ENCODE measurements around the gene SLC45A1.
"Not testable (repeated sequence)": the region's sequence is repeated elsewhere in the genome, so short reads cannot be mapped to it uniquely, and the experiment has no call there.

Gene SLC45A1

GRCh38 chr1:8317647-8318381 lies at the start of gene SLC45A1:
Gene SLC45A1 (plus strand): TSS chr1:8318114. CDS start chr1:8324330, 6,216 bp downstream.
- DNase-seq (ENCODE audit: low read depth in 3 of 3, low spot score in 1 of 3) = peak; percentile 35 to 77 (median 55)

- DNase-seq (ENCODE audit: low read depth in 3 of 3, low spot score in 1 of 3) = no peak
These were observed 44.9 kb upstream of the SLC45A1 start for GRCh38 chr1:8273036-8273435.

DNA sequence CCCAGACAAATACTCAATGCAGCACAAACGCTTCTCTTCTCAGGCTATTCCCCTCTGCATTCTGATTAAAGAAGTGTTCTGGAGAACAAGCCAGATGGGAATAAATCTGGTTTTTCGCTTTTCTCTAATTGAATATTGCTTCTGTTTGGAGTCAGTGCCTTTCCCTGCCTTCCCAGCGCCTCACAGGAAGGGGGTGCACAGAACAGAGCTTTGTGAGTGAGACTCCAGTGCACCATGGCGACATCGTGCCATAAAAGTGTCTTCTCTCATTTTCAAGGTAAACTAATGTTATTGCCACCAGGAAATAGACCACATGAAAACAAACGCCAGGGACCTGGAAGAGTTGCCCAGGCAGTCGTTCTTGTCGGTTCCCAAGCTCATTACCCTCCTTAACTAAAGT lies 43.6 kb upstream of the SLC45A1 start:
- DNase-seq (ENCODE audit: low read depth in 3 of 3, low spot score in 1 of 3) = no peak

- DNase-seq (ENCODE audit: low read depth in 3 of 3, low spot score in 1 of 3) = no peak
These were observed 41.6 kb upstream of the SLC45A1 start for GRCh38 chr1:8276173-8276914.

GRCh38 chr1:8276932-8277331 lies 41.0 kb upstream of the SLC45A1 start:
- no peak for DNase-seq (ENCODE audit: low read depth in 3 of 3, low spot score in 1 of 3)

GRCh38 chr1:8278677-8279076 lies 39.2 kb upstream of the SLC45A1 start:
- not testable (repeated sequence) for DNase-seq (ENCODE audit: low read depth in 3 of 3, low spot score in 1 of 3)

DNA sequence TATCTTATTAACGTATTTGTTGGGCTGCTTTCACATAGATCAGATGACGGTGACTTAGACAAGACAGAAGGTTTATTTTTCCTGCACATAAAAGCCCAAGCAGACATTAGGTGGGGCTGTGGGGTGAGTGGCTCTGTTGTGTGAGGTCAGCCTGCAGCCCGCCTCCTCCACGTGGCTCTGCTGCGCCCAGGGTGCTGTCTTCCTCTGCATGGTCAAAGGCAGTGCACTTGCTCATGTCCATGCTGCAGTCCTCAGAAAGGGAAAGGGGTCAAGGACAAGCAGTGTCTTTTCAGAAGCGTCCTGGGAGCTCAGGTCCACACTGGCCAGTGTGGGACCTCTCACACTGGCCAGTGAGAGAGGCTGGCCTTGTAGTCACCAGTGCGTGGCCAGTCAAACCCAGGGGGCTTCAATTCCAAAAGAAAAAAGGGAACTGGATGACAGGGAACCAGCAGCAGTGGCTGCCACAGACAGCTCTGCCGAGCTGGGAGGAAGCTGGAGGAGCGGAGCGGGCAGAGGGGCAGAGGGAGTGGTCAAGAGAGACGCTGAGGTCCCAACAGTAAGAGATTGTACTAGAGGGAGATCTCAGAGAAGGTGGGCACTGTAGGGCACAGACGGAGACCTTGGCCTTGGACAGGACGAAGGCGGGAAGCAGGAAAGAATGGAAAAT lies 35.9 kb upstream of the SLC45A1 start:
- DNase-seq (ENCODE audit: low read depth in 3 of 3, low spot score in 1 of 3) = no peak

- no peak for DNase-seq (ENCODE audit: low read depth in 3 of 3, low spot score in 1 of 3)
These were observed 34.6 kb upstream of the SLC45A1 start for GRCh38 chr1:8283058-8283884.

DNA sequence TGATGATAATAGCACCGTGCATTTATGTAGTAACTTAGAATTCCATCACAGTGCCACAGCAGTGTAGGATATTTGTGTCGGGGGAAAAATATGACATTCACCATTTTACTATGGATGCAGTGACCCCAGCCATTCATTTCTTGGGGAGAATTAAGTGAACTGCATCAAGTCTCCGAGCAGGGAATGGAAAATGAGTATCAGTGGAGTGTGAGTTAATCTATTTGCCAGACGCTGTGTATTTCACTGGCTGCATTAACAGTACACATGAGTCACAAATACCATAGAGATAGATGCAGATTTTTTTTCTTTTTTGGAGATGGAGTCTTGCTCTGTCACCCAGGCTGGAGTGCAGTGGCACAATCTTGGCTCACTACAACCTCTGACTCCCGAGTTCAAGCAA lies 33.8 kb upstream of the SLC45A1 start:
- DNase-seq (ENCODE audit: low read depth in 3 of 3, low spot score in 1 of 3) = no peak

DNA sequence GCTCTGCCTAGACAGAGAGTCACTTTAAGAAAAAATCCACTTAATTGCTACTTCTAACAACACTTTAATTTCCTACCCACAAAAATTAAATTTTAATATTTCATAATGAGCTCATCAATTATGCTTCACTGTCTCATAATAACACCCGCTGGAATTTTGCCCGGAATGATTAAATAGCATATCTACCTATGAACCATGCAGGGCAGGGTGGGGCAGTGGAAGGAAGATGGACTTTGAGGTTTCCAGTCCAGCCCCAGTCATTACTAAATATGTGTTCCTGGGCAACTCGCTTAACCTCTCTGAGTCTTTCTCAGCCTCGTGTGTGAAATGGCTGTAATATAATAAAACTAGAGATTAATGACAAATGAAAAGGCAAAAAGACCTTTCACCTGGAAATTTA lies 32.8 kb upstream of the SLC45A1 start:
- no peak for DNase-seq (ENCODE audit: low read depth in 3 of 3, low spot score in 1 of 3)

DNA sequence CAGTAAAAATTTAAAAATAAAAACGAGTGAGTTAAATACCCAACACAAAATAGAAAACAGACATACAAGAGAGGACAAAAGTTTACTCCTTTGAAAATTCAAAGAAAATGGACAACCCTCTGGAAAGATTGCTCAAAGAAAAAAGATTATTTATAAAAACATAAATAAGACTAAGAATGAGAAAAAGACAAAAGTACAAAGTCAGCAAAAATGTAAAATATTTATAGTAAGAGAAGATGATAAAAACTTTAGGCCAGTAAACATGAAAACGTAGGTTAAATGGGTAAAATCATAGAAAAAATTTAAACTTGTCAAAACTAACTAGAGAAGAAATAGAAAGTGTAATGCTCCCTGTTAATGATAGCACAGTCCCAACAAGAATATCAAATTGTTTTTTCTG lies 31.9 kb upstream of the SLC45A1 start:
- DNase-seq (ENCODE audit: low read depth in 3 of 3, low spot score in 1 of 3) = no peak

- DNase-seq (ENCODE audit: low read depth in 3 of 3, low spot score in 1 of 3) = no peak
These were observed 24.8 kb upstream of the SLC45A1 start for GRCh38 chr1:8293118-8293517.

GRCh38 chr1:8293641-8294169 lies 24.2 kb upstream of the SLC45A1 start:
- DNase-seq (ENCODE audit: low read depth in 3 of 3, low spot score in 1 of 3) = no peak

- no peak for DNase-seq (ENCODE audit: low read depth in 3 of 3, low spot score in 1 of 3)
These were observed 23.7 kb upstream of the SLC45A1 start for GRCh38 chr1:8294170-8294697.

DNA sequence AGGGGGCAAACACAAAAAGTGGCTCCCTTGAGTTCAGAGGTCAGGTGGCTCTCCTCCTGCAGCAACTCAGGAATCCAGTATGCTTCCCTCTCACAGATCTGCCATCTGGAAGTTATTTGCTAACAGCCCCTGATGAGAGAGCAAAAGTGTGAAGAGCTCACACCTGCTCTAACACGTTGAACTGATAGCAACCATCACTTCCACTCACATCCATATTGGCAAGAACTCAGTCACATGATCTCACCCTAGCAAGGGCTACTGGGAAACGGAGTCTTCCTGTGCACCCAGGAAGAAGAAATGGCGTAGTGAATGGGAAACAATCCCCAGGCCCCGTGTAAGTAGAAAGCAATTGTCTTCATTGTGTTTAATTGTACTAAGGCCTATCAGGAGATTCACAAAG lies 20.7 kb upstream of the SLC45A1 start:
- no peak for DNase-seq (ENCODE audit: low read depth in 3 of 3, low spot score in 1 of 3)

DNA sequence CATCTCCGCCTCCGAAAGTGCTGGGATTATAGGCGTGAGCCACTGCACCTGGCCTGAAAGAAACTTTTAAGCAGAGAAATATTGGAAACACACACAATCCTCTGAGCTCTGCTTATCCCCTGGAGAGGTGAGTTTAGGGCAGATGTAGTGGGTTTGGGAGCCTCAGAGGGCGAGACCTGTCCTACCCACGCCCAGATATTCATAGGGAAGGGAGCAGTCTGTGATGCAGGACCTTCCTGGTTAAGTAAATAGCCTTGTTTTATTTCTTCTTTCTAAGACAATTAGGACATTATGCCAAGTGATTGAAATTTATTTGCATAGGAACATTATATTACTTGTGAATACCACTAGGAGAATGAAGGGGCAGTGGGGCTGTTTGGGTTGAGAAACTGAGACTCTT lies 18.0 kb upstream of the SLC45A1 start:
- DNase-seq (ENCODE audit: low read depth in 3 of 3, low spot score in 1 of 3) = no peak

DNA sequence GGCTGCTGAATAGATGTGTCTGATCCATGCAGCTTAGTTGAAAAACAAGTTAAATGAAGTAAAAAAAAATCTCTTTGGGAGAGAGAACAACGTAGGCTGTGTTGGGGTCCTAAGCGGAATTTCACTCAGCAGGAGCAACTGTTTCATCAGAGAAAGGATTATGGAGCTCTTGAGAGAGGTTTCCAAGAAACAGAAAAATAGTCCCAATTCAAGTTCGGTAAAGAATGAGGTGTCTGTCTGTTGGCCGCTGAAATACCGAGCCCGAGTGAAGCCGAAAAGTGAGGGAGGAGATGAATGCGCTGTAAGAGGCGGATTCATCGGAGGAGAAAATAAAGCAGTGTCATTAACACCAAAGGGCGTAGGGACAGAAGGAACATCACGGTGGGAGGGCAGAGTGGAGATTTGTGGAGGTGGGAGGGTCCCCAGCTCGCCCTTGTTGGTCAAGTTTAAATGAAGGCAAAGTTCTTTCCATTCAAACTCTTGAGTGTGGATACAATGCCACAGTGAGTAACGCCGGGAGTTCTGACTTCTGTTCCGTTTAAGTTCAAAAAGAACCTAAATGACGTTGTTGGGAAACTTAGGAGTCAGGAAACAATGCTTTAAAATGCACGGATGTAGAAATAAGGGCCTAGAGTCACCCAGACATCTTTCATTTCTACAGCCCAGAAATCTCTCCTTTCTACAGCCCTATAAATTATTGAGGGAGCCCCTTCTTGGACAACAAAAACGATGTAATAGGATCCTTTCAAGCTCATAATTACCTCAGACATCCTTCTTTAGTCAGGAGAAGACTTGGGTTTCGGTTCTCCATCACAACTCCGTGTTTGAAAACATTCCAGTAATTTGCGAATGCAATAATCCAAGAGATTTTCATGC lies 15.6 kb upstream of the SLC45A1 start:
- no peak for DNase-seq (ENCODE audit: low read depth in 3 of 3, low spot score in 1 of 3)

GRCh38 chr1:8303141-8303540 lies 14.8 kb upstream of the SLC45A1 start:
- no peak for DNase-seq (ENCODE audit: low read depth in 3 of 3, low spot score in 1 of 3)

DNA sequence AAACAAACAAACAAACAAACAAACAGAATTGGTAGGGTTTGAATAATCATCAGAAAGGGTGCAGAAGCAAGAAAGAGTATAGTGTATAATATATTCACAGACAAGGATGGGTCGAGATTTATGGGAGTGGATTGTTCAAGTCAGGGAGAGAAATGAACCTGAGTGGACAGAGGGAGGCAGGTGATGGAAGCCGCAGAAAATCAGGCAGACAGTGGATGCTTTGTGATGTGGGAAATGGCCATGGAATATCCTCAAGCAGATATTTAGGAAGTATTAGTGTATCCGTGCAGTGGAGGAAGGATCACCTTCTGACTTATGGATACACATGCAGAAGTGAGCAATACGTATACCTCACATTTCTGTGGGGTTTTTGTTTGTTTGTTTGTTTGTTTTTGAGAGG lies 14.0 kb upstream of the SLC45A1 start:
- no peak for DNase-seq (ENCODE audit: low read depth in 3 of 3, low spot score in 1 of 3)

- DNase-seq (ENCODE audit: low read depth in 3 of 3, low spot score in 1 of 3) = no peak
These were observed 10.3 kb upstream of the SLC45A1 start for GRCh38 chr1:8307628-8308027.
